ENCODE measurements around the gene DCDC2C. TPM values are rescaled to one million over a fixed set of nuclear protein-coding genes. Genes with fewer than 3 reads are reported as not detected.

Gene DCDC2C
- total RNA-seq, 1 donor from 2014 or later: not detected

GRCh38 chr2:3885629-3886628 is 182.6 kb downstream of the DCDC2C start:
- DNase-seq (ENCODE audit: low read depth in 2 of 2): no peak

DNA sequence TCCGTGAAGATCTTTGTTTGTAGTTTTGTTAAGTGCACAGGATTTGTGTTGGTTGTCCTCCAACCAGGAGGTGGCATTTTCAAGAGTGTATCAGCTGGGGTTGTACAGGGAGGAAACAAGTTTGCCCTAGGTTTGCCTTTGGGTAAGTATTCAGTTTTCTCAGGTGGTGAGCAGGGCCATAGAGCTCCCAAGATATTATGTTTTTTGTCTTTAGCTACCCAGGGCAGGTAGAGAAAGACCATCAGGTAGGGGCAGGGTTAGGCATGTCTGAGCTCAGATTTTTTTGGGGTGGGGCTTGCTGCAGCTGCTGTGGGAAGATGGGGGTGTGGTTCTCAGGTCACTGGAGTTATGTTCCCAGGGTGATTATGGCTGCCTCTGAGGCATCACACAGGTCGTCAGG is 191.6 kb downstream of the DCDC2C start:
- DNase-seq (ENCODE audit: low read depth in 2 of 2): no peak

Other genes starting within 250 kb of the DCDC2C start
- 45.1 and 56.5 TPM in 2 replicates for gene ADI1, start 184.0 kb upstream of the DCDC2C start, total RNA-seq
- 21.8 and 23.4 TPM in 2 replicates for gene RNASEH1, start 145.2 kb upstream of the DCDC2C start, total RNA-seq
- gene RPS7, start 128.3 kb upstream of the DCDC2C start, total RNA-seq: 1,563 and 1,665 TPM in 2 replicates
- under 0.01 and 0.40 TPM in 2 replicates for gene COLEC11, start 108.5 kb upstream of the DCDC2C start, total RNA-seq
- gene ALLC, start 45.4 kb upstream of the DCDC2C start, total RNA-seq: not detected in 2 replicates